Fibroblast of the aortic adventitia (primary cell): ENCODE data around the gene CIC. TPM values are rescaled to one million over a fixed set of nuclear protein-coding genes. Genes with fewer than 3 reads are reported as not detected.

Source experiments
- DNase-seq: peaks from one replicate; pipeline ENCODE4 v3.0.0-alpha.2; 2010; ENCODE audit warnings: low read depth
- H3K4me3 ChIP-seq: 2 replicates; pipeline ENCODE4 v1.5.1; 2011; ENCODE audit warnings: low read depth, mild to moderate bottlenecking, control low read depth, low read length, moderate library complexity
- CTCF ChIP-seq: IDR thresholded peaks from 2 replicates; pipeline ENCODE4 v1.5.1; 2011; ENCODE audit warnings: mild to moderate bottlenecking, low read length, control low read depth, inconsistent platforms; ENCODE audit not compliant: insufficient read depth
- total RNA-seq: library from RNA; depleted of rRNA; stranded (reverse); fragments of >200 nt; gene quantifications from 2 replicates; pipeline ENCODE4 v1.2.3, GENCODE V29; 2012; ENCODE audit warnings: low replicate concordance

Gene CIC
- total RNA-seq, 1 donor: 35.3 TPM

- no peak overlapping the region for H3K4me3 ChIP-seq
- TF ChIP-seq CTCF: no peak
- no peak for DNase-seq
Observed at GRCh38 chr19:42233678-42234292, 35.3 kb upstream of the CIC start.

- no peak for DNase-seq
- H3K4me3 ChIP-seq: no peak overlapping the region
- no peak for TF ChIP-seq CTCF
Observed at GRCh38 chr19:42234364-42234763, 34.7 kb upstream of the CIC start.

GRCh38 chr19:42235181-42235580 lies 33.9 kb upstream of the CIC start:
- TF ChIP-seq CTCF: no peak
- H3K4me3 ChIP-seq: no peak overlapping the region
- DNase-seq: no peak

GRCh38 chr19:42239544-42240220 lies 29.4 kb upstream of the CIC start:
- no peak overlapping the region for H3K4me3 ChIP-seq
- no peak for DNase-seq
- TF ChIP-seq CTCF: no peak

GRCh38 chr19:42241279-42241678 lies 27.8 kb upstream of the CIC start:
- peak overlapping the region; percentile 90 for H3K4me3 ChIP-seq
- TF ChIP-seq CTCF: no peak
- DNase-seq: no peak

GRCh38 chr19:42242069-42242511 lies 27.0 kb upstream of the CIC start:
- no peak for DNase-seq
- no peak for TF ChIP-seq CTCF
- H3K4me3 ChIP-seq: peak overlapping the region; percentile 90
